Measurements from ENCODE around the gene TC2N. TPM values are rescaled to one million over a fixed set of nuclear protein-coding genes. Genes with fewer than 3 reads are reported as not detected.

Gene TC2N
- total RNA-seq, 1 experiment from 2014 or later = 16.4 TPM

DNA sequence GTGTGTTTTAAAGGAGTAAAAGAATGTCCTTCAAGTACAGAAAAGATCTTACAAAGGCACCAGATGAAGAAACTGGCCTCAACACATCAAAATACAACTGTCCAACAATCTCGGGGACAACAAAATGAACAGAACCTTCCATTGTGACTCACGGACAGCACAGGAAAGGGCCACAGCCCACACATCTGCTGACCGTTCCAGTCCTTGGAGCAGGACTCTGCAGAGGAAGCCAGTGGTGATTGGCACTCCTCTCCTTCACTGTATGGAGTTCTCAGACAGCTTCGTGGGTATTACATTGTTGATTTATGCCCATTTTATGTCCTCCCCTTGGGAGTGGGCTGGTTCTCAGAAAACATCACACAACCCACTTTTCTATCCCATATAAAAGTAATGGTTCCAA, 32.5 kb upstream of the TC2N start:
- Mint-ChIP-seq H3K9me3 (no peaks in the 10 kb centered on the region), H3K27me3 (ENCODE audit: low read depth) (0 out of 2 replicates have a peak, but pooled peaks cover 2% of the 10 kb centered on the region), H3K27ac (no peak overlapping the region), H3K4me3 (no peak overlapping the region), H3K36me3 (ENCODE audit: insufficient read depth in 1 of 3, low read depth in 3 of 3) (no peaks in the 10 kb centered on the region; a peak in 2 of 7 replicates), H3K4me1 (peaks cover 7 to 11% of the 10 kb centered on the region in 2 experiments)
- Histone ChIP-seq H3K14ac (ENCODE audit: insufficient read depth, low read length) (no peak overlapping the region), H3K79me2 (ENCODE audit: insufficient read depth, low read length) (no peaks in the 10 kb centered on the region), H3K9me3 (ENCODE audit: control insufficient read depth, low read depth, low read length) (no peaks in the 10 kb centered on the region), H4K8ac (replicated peaks; ENCODE audit: insufficient read length, low read depth, low read length) (no peak overlapping the region), H3K27ac (ENCODE audit: insufficient read length, low read depth, low read length) (no peak overlapping the region), H3K9ac (ENCODE audit: extremely low read depth, insufficient read length, low read length) (no peak overlapping the region), H2BK120ac (ENCODE audit: low read depth, low read length, poor library complexity, severe bottlenecking) (no peak overlapping the region), H2AFZ (ENCODE audit: low read length) (no peak overlapping the region), H3K56ac (ENCODE audit: insufficient read length, low read depth, low read length) (no peak overlapping the region), H2BK20ac (ENCODE audit: low read depth, low read length, poor library complexity, severe bottlenecking) (no peak overlapping the region), H3K18ac (ENCODE audit: insufficient read length, low read depth, low read length) (no peak overlapping the region), H3K27me3 (ENCODE audit: insufficient read depth, low read length) (no peaks in the 10 kb centered on the region), H2BK15ac (ENCODE audit: low read depth, low read length) (no peak overlapping the region), H3T11ph (ENCODE audit: low read length) (no peak overlapping the region), H3K79me1 (ENCODE audit: insufficient read depth, low read depth, low read length, poor library complexity, severe bottlenecking) (no peaks in the 10 kb centered on the region), H3K4me2 (ENCODE audit: insufficient read depth, insufficient read length, low read length) (no peak overlapping the region), H4K20me1 (ENCODE audit: control insufficient read depth, insufficient read depth, insufficient read length) (no peaks in the 10 kb centered on the region), H2BK5ac (ENCODE audit: insufficient read length, low read length) (no peak overlapping the region), H3K4me1 (ENCODE audit: insufficient read depth, low read length) (peaks cover 4% of the 10 kb centered on the region; the same call in 1 of the 2 replicates), H3K23me2 (ENCODE audit: insufficient read length, low read depth, low read length, poor library complexity, severe bottlenecking) (no peaks in the 10 kb centered on the region), H4K91ac (ENCODE audit: insufficient read length, low read depth, low read length) (no peak overlapping the region), H2AK5ac (ENCODE audit: insufficient read length, low read length) (no peak overlapping the region), H3K4ac (ENCODE audit: low read depth, low read length) (no peak overlapping the region), H4K5ac (ENCODE audit: insufficient read length, low read depth, low read length) (no peak overlapping the region), H3K23ac (ENCODE audit: insufficient read length, low read depth, low read length) (no peak overlapping the region), H2BK12ac (ENCODE audit: insufficient read length, low read depth, low read length) (no peak overlapping the region)
- no CpG with 5 or more reads among the region's 4 CpGs for WGBS (ENCODE audit: extremely low coverage, insufficient read length, low lambda C conversion rate)
- no peak for DNase-seq
- TF ChIP-seq CTCF (conservative IDR thresholded peaks at IDR 0.05) = no peak
